ENCODE data around the gene P4HA3. TPM values are rescaled to one million over a fixed set of nuclear protein-coding genes. Genes with fewer than 3 reads are reported as not detected.

Gene P4HA3
- total RNA-seq, 1 donor from 2014 or later = not detected

DNA sequence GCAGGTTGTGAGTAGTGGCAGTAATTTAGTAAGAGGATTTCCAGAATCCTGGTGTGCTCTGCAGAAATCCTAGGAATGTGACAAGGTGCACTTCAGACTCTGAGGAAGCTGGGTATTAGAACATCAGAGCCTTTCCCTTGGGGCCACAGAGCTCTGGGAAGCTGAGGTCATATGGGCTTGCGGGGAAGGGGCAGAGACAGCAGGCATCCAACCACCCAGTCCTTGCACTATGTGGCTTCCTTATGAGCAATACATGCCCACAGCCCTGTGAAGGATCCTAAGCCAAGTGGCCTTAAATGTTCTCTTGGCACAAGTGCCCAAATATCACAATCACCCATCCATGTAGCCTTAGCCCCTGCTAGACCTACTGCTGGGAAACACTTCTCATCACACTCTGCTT, 46.2 kb downstream of the P4HA3 start:
- H3K9me3 Mint-ChIP-seq (ENCODE audit: unreplicated experiment) = peaks cover 6% of the 10 kb centered on the region
- H3K4me1 Mint-ChIP-seq (ENCODE audit: low read depth, unreplicated experiment) = no peaks in the 10 kb centered on the region
- no peak for DNase-seq
- no peaks in the 10 kb centered on the region for H3K36me3 Mint-ChIP-seq (ENCODE audit: unreplicated experiment)
- no peak overlapping the region for H3K4me3 Mint-ChIP-seq (ENCODE audit: unreplicated experiment)
- H3K27ac Mint-ChIP-seq (ENCODE audit: unreplicated experiment) = no peak overlapping the region
- TF ChIP-seq, protein P1, sequence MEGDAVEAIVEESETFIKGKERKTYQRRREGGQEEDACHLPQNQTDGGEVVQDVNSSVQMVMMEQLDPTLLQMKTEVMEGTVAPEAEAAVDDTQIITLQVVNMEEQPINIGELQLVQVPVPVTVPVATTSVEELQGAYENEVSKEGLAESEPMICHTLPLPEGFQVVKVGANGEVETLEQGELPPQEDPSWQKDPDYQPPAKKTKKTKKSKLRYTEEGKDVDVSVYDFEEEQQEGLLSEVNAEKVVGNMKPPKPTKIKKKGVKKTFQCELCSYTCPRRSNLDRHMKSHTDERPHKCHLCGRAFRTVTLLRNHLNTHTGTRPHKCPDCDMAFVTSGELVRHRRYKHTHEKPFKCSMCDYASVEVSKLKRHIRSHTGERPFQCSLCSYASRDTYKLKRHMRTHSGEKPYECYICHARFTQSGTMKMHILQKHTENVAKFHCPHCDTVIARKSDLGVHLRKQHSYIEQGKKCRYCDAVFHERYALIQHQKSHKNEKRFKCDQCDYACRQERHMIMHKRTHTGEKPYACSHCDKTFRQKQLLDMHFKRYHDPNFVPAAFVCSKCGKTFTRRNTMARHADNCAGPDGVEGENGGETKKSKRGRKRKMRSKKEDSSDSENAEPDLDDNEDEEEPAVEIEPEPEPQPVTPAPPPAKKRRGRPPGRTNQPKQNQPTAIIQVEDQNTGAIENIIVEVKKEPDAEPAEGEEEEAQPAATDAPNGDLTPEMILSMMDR (IDR thresholded peaks at IDR 0.05; ENCODE audit: partially characterized antibody, unreplicated experiment) = no peak
- peaks cover 5% of the 10 kb centered on the region for H3K27me3 Mint-ChIP-seq (ENCODE audit: unreplicated experiment)

DNA sequence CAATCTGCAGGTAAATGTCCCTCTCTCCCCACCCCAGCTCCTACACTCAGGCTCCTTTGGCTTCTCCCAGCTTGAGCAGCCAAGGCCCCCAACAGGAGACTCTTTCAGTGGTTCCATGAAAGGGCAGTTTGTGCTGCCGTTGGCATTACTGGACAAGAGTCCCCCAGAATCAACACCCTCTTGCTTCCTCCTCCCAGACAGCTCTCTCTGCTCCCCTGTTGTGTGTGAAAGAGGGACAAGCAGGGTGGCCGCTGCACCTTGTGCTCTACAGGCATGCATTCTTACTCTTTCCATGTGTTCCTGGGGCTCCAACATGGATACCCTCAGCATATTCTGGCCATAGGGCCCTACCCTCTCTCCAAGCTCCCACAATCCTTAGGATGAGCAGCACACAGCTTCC, 48.7 kb downstream of the P4HA3 start:
- Mint-ChIP-seq H3K36me3 (ENCODE audit: unreplicated experiment) (no peaks in the 10 kb centered on the region), H3K9me3 (ENCODE audit: unreplicated experiment) (peaks cover 5% of the 10 kb centered on the region), H3K27me3 (ENCODE audit: unreplicated experiment) (peaks cover 3% of the 10 kb centered on the region), H3K27ac (ENCODE audit: unreplicated experiment) (no peak overlapping the region), H3K4me1 (ENCODE audit: low read depth, unreplicated experiment) (no peaks in the 10 kb centered on the region), H3K4me3 (ENCODE audit: unreplicated experiment) (no peak overlapping the region)
- TF ChIP-seq, protein P1 (IDR thresholded peaks at IDR 0.05; ENCODE audit: partially characterized antibody, unreplicated experiment) = no peak
- no peak for DNase-seq

DNA sequence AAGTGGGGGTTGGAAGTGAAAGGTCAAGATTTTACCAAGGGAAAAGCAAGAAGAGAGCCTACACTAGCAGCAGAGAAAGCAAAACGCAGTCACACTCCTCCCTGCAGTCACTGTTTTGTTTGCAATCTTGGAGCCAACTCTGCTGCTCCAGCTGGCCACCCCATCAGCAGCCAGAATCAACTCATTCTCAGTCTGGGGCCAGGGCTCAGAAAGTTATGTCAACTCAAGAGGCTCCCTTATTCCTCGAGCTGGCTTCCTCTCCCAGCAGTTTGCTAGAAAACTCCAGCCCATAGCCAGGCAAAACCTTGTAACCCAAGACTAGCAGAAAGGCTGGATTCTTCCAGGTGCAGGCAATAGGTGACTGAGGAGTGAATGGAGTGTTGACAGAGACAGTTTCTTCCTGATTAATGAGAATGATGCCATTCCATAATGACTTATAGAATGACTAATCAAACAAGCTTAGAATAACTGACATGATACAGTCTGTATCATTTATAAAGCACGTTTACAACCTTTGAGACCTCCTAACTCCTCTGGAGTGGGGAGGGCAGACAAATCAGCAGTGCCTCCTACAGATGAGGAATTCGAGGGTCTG, 53.4 kb downstream of the P4HA3 start:
- DNase-seq = no peak
- Mint-ChIP-seq H3K9me3 (ENCODE audit: unreplicated experiment) (peaks cover 5% of the 10 kb centered on the region), H3K4me1 (ENCODE audit: low read depth, unreplicated experiment) (no peaks in the 10 kb centered on the region), H3K4me3 (ENCODE audit: unreplicated experiment) (no peak overlapping the region), H3K27ac (ENCODE audit: unreplicated experiment) (no peak overlapping the region), H3K27me3 (ENCODE audit: unreplicated experiment) (peaks cover 2% of the 10 kb centered on the region), H3K36me3 (ENCODE audit: unreplicated experiment) (peaks cover 13% of the 10 kb centered on the region)
- TF ChIP-seq, protein P1 (IDR thresholded peaks at IDR 0.05; ENCODE audit: partially characterized antibody, unreplicated experiment) = no peak

DNA sequence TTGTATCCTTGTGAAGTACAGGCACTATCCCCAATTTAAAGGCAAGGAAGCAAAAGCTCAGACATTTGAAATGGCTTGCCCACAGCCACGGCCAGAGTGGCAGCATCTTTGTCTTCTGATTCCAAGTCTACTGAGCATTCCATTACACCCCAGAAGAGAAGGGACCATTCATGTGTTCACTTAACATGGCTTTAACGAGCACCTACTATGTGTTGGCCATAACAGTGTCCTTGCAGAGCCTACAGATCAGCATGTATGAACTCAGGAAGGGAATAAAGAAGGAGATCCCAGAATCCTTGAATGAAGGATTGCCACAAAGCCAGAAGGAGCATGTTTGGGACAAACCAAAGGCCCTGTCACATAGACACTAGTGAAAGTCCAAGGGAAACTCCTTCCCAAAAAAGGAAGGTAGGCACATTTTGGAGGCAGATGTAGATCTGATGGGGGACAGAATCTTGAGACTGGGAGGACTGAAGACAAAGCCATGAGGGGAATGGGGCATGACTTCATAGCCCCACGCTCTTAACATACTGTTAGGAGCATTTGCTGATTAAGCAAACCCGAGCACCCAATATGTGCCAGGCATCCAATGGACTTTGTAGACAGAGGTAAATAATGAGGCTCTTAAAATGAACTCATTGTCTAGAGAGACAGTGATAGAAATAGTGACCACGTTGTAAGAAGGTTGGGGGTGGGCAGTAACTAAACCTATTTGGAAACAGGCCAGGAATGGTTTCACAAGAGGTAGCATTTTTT, 54.9 kb downstream of the P4HA3 start:
- TF ChIP-seq, protein P1 (IDR thresholded peaks at IDR 0.05; ENCODE audit: partially characterized antibody, unreplicated experiment) = no peak
- Mint-ChIP-seq H3K27ac (ENCODE audit: unreplicated experiment) (no peak overlapping the region), H3K4me3 (ENCODE audit: unreplicated experiment) (no peak overlapping the region), H3K36me3 (ENCODE audit: unreplicated experiment) (peaks cover 13% of the 10 kb centered on the region), H3K27me3 (ENCODE audit: unreplicated experiment) (no peaks in the 10 kb centered on the region), H3K9me3 (ENCODE audit: unreplicated experiment) (peaks cover 3% of the 10 kb centered on the region), H3K4me1 (ENCODE audit: low read depth, unreplicated experiment) (no peaks in the 10 kb centered on the region)
- DNase-seq = no peak

DNA sequence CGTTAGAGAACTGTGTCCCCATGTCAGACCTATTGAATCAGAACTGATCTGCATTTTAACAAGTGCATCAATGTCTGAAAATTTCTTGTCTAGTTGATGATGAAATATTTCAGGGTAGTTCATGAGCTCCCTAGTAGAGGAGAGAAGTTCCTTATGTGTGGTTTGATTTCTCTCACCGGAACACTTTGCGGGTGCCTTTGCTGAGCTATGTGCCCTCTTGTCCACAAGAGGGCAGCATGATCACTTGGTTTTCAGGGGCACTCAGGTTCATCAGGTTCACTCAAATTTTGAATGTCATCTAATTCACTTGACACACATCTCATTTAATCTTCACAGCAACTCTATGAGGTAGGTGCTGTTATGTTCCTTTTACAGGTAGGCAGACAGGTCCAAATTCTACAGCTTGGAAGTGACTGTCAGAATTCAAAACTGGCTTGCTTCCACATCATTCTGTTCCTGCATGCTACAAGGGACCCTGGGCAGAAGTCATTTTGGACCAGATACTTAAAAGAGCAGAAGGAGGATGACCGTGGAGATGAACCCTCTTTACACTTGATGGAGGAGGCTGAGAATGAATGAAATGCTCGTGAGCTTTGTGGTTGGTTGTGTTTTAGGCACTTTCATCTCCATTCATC, 55.6 kb downstream of the P4HA3 start:
- DNase-seq = peak; percentile 55
- Mint-ChIP-seq H3K4me1 (ENCODE audit: low read depth, unreplicated experiment) (no peaks in the 10 kb centered on the region), H3K27ac (ENCODE audit: unreplicated experiment) (no peak overlapping the region), H3K9me3 (ENCODE audit: unreplicated experiment) (peaks cover 1% of the 10 kb centered on the region), H3K27me3 (ENCODE audit: unreplicated experiment) (no peaks in the 10 kb centered on the region), H3K4me3 (ENCODE audit: unreplicated experiment) (no peak overlapping the region), H3K36me3 (ENCODE audit: unreplicated experiment) (peaks cover 13% of the 10 kb centered on the region)
- TF ChIP-seq, protein P1 (IDR thresholded peaks at IDR 0.05; ENCODE audit: partially characterized antibody, unreplicated experiment) = peak; percentile 88

All from glutamatergic neuron (in vitro differentiated cells).